RWPE1 (cell line): ENCODE data around the gene CLIC5.

Source experiments
- CTCF ChIA-PET: fragments of 350-600 bp; sonication (Branson Sonifier 250); formaldehyde crosslinking; extraction: SDS; loops from one replicate; lab custom pipeline; 2021; lab: Yijun Ruan, JAX
- POLR2A ChIA-PET: fragments of 400-600 bp; formaldehyde crosslinking; extraction: SDS; loops from one replicate; lab custom pipeline; 2020; ENCODE audit warnings: antibody characterized with exemption; ENCODE audit not compliant: low non-redundant PET; lab: Yijun Ruan, JAX
- DNase-seq: peaks from one replicate; pipeline ENCODE4 v3.0.0; 2012; ENCODE audit warnings: low spot score
- H3K27ac ChIP-seq: fragments of 450-650 bp; 2 replicates; pipeline ENCODE4 v1.5.1; 2017
- CTCF ChIP-seq: fragments of 450-650 bp; conservative IDR thresholded peaks from 2 replicates; pipeline ENCODE4 v1.5.1; 2017; ENCODE audit warnings: low read depth, mild to moderate bottlenecking

Gene CLIC5

GRCh38 chr6:45965792-45966191 lies 49.9 kb downstream of the CLIC5 start:
- DNase-seq: peak; percentile 51
- CTCF ChIA-PET: no interaction called here
- no peak overlapping the region for H3K27ac ChIP-seq
- POLR2A ChIA-PET: no interaction called here
- no peak for TF ChIP-seq CTCF

DNA sequence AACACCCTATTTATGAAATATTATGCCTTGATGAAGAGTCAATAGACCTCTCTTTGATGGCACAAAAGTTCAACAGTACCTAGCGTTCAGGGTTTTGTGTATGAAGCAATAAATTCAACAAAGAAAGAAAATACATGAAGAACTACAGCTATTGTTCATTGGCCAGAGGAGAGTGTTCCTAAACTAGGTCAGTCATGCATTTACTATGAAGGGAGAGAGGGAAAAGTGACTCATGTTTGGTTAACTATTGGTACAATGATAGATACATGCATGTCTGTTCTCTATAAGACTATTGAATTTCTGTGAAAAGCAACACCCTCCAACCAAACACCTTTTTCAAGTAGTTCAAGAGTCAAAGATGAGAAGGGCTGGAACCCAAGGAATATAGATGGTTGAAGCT lies 50.7 kb downstream of the CLIC5 start:
- ChIA-PET CTCF (interaction anchor here (0.9 kb wide), 1 partner anchor 34 kb away, joined by 4 read pairs; no protein-coding TSS in a partner anchor), POLR2A (no interaction called here)
- no peak for DNase-seq
- no peak for TF ChIP-seq CTCF
- H3K27ac ChIP-seq: no peak overlapping the region

DNA sequence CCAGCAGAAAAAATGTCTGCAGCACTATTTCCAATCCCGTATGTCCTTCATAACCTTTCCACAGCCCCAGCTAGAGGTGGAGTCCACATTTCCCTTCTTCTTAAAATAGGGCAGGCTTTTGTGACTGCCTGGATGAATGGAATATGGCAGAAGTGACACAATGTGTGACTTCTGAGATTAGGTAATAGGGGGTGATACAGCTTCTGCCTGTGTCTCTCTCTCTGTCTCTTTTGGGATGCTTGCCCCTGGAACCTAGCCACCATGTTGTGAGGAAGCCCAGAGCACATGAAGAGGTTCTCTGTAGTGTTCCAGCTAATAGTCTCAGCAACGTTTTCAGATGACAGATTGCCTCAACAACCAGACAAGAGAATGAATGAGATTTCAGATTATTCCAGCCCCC lies 51.4 kb downstream of the CLIC5 start:
- H3K27ac ChIP-seq: no peak overlapping the region
- CTCF ChIA-PET: no interaction called here
- TF ChIP-seq CTCF: no peak
- POLR2A ChIA-PET: no interaction called here
- DNase-seq: no peak

DNA sequence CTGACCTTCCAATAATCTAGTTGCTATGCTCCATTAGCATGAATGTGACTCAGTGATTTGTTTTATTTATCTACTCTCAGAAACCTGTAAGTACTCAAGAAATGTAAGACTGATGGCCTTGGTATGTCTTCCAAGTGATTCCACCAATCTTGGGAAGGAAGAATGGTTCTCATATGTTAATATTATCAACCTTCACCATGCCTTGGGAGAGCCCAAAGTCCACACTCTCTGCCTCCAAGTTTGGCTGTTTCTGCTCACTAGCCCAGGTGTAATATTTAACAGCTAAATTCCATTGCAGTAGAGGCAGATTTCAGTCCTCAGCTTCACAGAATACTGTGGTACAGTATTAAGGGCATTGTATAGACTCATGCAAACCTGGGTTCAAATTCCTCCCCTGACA lies 51.8 kb downstream of the CLIC5 start:
- no peak for DNase-seq
- H3K27ac ChIP-seq: no peak overlapping the region
- TF ChIP-seq CTCF: no peak
- ChIA-PET CTCF (no interaction called here), POLR2A (no interaction called here)

- TF ChIP-seq CTCF: no peak
- CTCF ChIA-PET: interaction anchor here (0.6 to 1.4 kb wide), 2 partner anchors 30 to 191 kb away, joined by 3 read pairs; no protein-coding TSS in a partner anchor
- POLR2A ChIA-PET: no interaction called here
- no peak for DNase-seq
- no peak overlapping the region for H3K27ac ChIP-seq
These were observed 54.5 kb downstream of the CLIC5 start for GRCh38 chr6:45961125-45961524.

DNA sequence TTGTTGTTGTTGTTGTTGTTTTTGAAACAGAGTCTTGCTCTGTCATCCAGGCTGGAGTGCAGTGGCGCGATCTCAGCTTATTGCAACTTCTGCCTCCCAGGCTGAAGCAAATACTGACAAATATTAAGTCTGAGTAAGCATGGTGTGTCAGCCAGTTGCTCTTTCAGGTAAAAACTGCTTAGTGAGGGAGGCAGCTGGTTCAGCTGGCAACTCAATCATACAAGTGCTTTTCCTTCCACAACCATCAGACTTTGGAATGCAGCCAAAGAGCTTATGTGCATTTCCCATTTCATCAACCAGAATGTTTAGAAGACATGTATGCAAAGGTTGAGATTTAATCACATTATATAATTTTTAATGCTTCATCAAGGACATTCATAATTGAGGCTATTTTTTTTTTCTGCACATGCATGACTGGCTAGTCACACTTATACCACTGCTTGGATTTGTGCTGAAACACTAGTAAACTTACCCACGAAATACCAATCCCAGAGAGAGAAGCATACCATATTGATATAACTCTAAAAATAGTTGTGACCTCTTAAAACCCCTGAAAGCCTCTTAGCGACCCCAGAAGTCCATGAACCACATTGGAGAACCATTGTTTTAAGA lies 56.0 kb downstream of the CLIC5 start:
- peak; percentile 6 for DNase-seq
- CTCF ChIA-PET: interaction anchor here (0.7 to 1.4 kb wide), 2 partner anchors 29 to 908 kb away, joined by 3 to 4 read pairs; no protein-coding TSS in a partner anchor
- no peak overlapping the region for H3K27ac ChIP-seq
- POLR2A ChIA-PET: interaction anchor here (0.7 kb wide), 1 partner anchor 9 kb away, joined by 4 read pairs; no protein-coding TSS in a partner anchor
- no peak for TF ChIP-seq CTCF
